ENCODE results near the gene GAS6.
"Not testable (repeated sequence)": the region's sequence is repeated elsewhere in the genome, so short reads cannot be mapped to it uniquely, and the experiment has no call there.

GAS6 gene

DNA sequence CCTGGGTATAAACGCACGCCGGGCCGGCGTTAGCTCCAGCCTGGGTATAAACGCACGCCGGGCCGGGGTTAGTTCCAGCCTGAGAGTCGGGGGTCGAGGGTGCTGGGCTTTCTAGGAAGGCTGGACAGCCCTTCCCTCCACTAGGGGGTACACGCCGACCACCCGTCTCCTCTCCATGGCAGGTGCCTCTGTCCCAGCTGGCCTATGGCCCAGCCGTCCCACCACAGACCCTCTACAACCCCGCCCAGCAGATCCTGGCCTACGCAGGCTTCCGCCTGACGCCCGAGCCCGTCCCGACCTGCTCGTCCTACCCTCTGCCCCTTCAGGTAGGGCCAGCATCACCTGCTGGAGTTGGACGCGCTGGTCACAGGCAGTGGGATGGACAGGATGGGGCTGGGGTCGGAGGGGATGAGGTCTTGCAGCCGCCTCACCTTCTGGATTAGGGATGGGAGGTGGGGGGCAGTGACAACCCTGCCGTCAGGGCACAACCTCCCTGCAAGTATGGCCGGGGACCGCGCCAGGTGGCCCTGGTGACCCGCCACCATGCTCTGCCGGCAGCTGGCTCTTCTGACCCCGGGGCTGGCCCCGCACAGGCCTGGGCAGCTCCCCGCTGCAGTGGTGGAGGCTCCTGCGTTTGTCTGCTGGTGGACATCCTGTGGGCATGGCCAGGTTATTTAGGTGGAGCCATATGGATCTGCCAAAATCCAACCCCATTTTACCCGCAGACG lies 59.0 kb downstream of the GAS6 start:
- no peak for DNase-seq

DNA sequence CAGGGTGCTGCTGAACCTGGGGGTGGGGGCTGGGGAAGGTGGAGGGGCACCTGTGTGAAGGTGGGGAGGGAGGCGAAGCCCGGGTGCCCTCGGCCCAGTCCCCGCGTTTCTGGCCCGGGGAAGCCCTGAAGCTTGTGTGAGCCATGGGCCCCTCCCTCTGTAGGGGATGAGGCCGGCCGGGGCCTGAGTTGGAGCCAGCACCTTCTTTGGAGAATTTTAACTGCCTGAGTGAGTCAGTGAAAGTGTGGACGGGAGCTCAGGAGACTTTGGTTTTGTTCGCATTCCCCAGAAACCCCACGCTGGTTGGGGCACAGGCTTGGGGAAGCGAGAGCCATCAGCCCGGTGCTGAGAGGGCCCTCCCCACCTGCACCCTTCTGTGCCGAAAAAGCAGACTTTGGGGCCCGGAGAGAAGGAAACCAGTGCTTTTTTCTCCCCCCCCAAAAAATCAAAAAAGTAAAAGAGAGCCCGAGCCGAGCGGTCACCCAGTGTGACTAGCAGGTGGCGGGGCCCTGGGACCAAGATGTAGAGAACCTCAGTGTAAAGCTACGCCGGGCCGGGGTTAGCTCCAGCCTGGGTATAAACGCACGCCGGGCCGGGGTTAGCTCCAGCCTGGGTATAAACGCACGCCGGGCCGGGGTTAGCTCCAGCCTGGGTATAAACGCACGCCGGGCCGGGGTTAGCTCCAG lies 59.7 kb downstream of the GAS6 start:
- no peak for DNase-seq

DNA sequence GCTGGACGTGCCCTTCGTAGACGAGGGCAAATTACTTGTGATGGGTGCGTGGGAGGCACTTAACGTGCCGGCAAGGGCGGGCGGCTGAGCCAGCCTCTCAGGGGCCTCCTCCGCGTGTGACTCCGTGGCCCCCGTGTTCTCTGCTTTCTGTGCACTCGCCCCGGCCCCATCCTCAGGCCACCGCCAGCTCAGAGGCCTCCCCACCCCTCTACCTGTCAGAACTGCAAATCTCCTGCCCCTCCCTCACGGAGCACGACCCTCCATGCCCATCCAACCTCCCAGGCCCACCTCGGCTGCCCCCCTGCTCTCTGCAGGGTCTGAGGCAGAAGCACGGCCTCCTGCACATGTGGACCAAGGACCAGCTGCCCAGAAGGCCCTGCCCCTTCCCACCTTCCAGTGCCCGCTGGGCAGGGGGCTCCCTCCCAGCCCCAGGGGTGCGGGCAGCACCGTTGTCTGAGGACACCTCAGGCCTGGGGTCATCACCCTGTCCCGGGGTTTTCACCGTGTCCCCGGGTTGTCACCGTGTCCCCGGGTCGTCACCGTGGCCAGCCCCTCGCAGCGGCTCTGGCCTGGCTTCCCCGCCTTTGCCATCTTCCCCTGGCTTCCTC lies 60.4 kb downstream of the GAS6 start:
- no peak for DNase-seq

DNA sequence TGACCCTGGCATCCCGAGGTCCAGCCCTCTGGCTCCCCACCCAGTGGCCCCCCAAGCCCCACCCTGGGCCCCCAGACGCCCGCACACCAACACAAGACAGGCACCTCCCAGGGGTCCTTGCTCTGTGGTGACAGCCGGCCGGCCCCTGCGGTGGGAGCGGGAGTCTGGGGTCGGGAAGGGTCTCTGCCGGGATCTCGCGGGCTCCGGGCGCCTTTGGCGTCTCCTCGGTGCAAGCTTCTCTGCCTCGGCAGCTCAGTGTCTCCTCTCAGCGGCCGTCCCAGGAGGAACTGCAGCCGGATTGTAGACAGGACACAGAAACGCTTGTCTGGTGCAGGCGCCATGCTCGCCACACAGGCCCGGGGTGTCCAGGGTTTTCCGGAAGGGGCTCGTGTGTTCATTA lies 61.1 kb downstream of the GAS6 start:
- no peak for DNase-seq

DNA sequence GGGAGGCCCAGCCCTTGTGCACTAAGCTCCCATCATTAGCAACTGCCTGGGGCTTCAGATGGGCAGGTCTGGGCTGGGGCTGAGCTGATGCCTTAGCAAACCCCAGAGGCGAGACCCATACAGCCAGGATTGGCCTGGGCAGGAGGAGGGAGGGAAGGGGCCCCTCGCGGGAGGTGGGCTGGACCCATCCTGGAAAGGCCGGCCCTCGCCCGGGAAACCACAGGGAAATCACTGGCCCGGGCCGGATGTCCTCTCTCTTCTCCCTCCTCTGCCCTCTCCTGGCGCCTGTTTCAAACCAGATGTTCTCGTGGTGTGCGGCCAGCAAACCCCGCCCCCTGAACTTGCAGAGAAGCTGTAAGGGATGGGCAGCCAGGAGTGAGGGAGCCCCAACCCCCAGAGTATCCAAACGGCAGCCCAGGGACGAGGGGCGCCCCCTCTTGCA lies 61.8 kb downstream of the GAS6 start:
- DNase-seq = no peak

DNA sequence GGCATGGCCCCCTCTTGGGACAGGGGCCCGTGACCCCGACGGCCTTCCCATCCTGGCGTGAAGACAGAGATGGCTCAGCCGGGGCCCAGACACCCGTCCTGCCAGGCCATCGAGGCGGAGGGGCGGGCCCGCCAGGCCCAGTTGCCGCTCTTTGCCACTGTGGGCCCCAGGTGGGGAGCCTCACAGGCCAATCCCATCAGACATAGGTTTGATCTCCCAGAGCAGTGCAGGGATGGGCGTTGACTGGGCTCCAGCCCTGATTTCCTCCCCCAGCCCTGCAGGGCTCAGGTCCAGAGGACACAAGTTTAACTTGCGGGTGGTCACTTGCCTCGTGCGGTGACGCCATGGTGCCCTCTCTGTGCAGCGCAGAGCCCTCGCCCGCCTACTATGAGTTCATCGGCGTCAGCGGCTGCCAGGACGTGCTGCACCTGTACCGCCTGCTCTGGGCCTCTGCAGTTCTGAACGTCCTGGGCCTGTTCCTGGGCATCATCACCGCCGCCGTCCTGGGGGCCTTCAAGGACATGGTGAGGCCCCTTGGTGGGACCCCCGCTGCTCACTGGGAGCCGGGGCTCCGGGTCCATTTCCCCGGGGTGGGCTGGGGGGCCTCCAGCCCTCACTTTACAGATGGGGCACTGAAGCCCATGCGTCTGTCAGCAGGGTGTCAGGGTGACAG lies 62.5 kb downstream of the GAS6 start:
- DNase-seq = no peak

DNA sequence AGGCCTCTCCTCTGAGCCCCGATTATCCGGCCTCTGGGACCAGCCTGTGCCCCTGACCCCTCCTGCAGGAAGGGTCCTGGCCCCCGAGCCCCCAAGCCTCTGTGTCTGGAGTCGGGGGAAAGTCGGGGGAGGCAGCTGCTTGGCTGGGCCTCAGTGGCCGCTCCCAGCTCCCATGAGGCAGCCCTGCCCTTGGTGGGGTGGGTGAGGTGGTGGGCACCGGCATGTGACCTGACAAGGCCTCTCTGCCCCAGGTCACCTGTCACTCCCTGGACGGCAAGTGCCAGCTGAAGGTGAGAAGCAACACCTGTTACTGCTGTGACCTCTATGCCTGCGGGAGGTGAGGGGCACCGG lies 63.3 kb downstream of the GAS6 start:
- no peak for DNase-seq

DNA sequence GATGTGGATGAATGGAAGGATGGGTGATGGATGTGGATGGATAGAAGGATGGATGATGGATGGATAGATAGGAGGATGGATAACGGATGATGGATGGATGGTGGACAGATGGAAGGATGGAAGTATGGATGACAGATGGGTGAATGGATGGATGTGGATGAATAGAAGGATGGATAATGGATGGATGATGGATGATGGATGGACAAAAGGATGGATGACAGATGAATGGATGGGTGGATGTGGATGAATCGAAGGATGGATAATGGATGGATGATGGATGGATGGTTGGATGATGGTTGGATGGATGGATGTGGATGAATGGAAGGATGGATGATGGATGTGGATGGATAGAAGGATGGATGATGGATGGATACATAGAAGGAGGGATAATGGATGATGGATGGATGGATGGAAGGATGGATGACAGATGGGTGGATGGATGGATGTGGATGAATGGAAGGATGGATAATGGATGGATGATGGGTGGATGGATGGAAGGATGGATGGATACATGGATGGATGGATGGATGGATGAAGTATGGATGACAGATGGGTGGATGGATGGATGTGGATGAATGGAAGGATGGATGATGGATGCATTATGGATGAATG lies 65.6 kb downstream of the GAS6 start:
- DNase-seq = no peak

DNA sequence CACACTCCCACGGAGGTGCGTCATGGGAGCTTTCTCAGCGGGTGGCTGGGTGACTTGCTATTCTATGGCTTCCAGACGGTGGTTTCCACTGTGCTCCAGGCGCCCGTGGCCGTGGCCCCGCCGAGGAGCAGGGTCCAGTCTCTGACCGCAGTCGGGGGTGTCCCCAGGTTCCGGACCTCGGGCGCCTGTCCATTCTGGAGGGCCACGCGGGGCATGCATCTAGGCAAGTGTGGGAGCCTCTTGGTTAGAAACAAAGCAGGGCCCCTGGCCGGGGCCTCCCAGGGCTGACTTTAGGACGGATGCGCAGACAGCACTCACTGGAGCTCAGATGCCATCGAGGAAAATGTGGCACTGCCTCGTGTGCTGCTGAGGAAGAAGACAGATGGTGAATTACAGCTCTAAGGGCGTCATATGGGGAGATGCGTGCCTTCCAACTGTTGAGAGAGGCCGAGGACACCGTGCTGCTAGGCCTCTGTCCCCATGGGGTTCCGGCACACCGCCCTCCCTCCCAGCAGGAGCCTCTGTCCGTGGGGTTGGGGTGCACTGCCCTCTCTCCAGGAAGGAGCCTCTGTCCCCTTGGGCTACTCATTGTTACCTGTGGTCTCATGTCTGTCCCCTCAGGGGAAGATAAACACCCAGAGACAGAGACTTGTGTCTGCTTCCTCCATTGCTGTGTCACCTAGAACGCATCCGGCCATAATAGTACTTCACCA lies 66.8 kb downstream of the GAS6 start:
- no peak for DNase-seq

DNA sequence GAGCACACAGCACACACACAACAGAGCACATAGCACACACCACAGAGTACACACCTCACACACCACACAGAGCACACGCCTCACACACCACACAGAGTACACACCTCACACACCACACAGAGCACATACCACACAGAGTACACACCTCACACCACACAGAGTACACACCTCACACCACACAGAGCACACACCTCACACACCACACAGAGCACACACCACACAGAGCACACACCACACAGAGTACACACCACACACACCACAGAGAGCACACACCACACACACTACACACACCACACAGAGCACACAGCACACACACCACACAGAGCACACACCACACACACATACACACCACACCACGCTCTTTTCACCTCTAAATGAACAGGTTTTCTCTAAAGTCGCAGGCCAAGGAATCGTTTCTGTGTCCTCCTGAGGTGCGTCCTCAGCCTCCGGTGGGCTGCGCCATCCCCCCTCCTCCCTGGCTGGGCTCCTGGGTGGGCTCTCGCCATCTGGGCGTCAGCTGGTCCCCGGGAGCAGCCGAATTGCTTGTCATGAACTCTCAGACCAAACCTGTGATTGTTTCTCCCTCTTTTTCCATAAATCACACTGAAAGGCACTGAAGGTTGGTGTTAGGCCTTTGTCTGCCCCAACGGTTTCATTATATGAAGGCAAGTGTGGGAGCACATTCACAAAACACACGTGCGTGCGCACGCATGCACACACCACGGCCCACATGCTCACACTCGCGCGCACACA lies 67.5 kb downstream of the GAS6 start:
- no peak for DNase-seq

DNA sequence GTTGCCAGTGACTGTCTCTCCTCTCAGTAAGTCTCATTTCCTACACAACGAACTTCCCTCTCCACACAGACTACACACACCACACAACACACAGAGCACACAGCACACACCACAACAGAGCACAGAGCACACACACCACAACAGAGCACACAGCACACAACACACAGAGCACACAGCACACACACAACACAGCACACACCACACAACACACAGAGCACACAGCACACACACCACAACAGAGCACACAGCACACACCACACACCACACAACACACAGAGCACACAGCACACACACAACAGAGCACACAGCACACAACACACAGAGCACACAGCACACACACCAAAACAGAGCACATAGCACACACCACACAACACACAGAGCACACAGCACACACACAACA lies 68.5 kb downstream of the GAS6 start:
- DNase-seq = not testable (repeated sequence)

DNA sequence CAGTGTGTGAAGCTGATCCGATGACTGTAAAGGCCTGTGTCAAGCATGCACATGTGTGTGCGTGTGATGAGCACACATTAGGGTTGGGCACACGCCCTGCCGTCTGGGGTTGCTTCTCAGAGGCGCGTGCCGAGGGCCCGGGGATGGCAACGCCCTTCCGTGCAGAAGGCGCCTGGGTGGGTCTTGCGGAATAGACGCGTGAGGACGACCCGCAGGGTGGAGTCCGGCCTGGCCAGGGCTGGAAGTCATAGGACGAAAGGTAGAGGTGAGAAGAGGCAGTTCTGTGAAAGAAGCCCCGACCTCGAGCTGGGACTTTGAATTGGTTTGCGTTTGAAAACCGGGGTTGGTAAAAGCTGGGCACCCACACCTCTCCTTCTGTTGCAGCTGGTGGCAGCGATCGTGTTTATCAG lies 69.1 kb downstream of the GAS6 start:
- no peak for DNase-seq

DNA sequence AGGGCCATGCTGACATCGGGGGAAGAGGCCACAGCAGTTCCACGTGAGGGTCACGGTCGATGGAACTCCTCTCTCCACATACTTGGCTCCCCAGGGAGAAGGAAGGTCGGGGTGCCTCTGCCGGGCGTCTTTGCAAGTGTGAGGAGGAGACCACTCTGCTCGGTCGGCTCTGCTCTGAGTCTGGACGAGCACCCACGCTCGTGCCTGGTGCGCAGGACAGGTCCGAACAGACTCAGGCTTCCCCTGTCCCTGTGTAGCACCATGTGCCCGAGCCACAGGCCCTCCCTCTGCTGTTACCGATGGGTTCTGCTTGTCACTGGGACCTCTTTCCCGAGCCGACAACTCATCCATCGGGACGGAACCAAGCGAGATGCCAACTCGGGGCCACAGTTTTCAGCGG lies 69.8 kb downstream of the GAS6 start:
- no peak for DNase-seq

DNA sequence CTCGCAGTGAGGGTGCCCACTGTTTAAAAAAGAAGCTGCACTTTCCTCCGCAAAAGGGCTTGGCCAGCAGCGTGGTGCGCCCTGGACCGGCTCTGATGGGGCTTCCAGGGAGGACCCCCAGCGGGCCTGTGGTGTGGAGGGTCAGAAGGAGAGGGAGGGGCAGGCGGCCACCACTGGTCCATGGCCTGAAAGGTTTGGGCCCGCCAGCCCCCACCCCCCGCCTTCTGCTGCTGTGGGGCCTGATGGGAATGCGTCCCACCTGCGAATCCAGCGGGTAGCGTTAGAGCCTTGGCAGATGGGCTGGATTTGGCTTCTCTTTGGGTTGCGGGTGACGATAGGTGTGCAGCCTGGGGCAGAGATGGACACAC lies 70.2 kb downstream of the GAS6 start:
- no peak for DNase-seq

DNA sequence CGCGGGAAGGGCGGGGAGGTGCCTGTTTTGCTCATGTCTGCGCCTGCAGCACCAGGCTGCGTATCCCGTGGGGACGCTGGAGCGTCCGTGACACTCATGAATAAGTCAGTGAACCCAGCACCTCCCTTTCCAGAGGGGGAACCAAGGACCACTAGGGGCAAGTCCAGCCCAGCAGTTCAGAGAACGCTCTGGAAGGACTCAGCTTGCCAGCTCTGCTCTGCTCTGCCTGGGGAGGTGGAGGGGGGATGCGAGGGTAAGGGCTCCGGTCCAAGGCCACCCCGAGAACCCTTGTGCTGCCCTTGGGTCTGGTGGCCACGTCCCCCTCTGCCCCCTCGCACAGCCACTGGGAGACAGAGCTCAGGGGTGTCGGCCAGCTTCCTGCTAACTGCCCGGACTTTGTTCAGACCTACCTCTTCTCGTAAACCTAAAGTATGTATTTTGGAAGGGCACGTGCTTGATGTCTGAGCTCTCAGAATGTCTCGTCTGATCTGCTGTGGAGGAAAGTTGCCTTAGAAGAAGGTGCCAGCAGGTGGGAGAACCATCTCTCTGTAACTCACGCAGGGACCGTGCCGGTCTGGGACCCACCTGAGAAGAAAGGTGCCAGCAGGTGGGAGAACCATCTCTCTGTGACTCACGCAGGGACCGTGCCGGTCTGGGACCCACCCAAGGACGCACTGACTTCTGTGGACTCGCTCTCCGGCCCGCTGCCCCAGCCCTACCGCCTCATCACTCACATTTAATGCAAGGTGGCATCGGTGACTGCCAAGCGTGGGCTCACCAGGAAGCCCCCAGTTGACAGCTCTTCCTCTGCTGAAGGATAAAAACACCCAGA lies 70.8 kb downstream of the GAS6 start:
- no peak for DNase-seq

DNA sequence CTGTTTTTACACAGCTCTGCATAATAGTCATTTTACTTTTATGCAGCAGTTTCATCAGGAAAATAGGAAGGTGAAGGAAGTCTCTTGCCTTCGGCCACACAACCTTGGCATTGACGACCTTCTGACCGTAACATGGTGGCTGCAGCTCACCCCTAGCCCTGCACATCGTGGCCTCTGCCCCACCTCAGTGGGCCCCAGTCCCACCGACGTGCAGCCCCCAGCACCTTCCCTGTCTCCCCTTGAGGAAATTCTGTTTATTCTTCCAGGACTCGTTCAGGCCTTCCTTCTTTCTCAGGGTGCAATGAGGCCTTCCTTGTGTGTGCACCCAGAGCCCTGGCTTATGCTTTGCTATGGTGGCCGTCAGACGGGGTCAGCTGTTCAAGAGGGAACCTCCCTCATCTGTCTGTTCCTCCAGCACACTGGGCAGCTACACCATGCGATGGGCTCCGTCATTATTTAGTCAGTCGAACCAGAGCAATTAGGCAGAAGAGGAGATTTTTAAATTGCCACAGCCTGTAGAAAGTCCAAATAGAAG lies 71.6 kb downstream of the GAS6 start:
- DNase-seq = no peak

DNA sequence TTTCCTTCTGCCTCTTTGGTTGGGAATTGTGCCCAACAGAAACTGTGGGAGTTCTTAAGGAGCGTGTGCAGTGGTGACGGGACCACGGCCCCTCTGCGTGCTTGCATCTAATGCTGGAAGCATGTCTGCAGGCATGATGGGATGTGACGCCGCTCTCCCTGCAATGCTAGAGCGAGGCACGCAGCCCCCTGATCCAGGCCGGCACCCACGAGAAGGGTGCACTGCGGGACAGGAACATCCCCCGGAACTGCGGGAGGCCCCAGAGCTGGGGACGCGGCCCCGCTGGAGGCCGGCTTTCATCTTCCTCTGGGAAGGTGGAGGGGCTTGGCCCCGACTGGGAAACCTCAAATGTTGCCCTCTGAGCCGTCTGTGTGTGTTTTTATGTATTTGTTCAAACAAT lies 72.1 kb downstream of the GAS6 start:
- no peak for DNase-seq

DNA sequence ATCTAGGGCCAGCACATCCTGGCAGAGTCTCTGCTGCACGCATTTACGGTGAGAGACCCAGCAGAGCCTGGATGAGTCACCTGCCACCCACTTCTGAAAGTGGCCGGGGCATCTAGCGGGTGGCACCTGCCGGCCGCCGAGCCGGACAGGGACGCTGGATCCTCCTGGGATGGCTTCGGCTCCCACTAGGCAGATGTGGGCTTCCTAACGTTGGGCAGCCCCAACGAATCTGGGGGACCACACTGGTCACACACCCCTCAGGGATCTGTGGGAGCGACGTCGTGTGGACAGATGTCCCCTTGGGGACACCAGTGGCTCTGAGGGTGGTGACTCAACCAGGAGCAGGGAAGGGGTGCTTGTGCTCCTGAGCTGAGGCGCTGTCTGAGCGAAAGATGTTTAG lies 72.7 kb downstream of the GAS6 start:
- DNase-seq = no peak

DNA sequence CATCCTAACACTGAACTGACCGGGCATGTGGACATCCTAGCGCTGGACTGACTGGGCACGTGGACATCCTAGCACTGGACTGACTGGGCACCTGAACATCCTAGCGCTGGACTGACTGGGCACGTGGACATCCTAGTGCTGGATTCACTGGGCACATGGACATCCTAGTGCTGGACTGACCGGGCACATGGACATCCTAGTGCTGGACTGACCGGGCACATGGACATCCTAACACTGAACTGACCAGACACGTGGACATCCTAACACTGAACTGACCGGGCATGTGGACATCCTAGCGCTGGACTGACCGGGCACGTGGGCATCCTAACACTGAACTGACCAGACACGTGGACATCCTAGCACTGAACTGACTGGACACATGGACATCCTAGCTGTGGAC lies 73.9 kb downstream of the GAS6 start:
- DNase-seq = not testable (repeated sequence)

DNA sequence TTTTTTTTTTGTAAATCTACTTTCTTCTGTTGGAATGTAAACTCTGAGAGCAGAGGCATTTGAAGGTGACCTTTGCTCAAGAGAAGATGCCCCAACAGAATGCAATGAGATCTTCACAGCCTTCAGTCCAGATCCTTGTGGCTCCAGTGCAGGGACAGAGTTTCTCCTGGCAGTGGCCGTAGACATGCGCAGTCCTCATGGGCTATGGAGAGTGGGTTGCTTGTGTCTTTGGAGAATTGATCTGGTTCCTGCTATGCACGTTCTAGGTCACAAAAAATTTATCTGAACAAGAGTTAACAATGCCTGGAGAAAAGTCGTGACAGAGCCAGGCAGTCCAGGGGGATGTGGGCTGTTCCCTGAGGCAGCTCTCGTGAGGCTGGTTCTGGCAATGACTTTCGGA lies 74.7 kb downstream of the GAS6 start:
- no peak for DNase-seq
